Ishikawa (cell line): ENCODE results near the gene CNTNAP5.

ENCODE experiments used
- EGR1 ChIP-seq: IDR thresholded peaks from 2 replicates; pipeline ENCODE4 v1.6.1; 2012
- EP300 ChIP-seq: IDR thresholded peaks from 2 replicates; pipeline ENCODE4 v1.6.1; 2012; ENCODE audit warnings: borderline replicate concordance
- MAX ChIP-seq: IDR thresholded peaks from 2 replicates; pipeline ENCODE4 v1.6.1; 2012
- REST ChIP-seq: IDR thresholded peaks from 2 replicates; pipeline ENCODE4 v1.6.1; 2012; ENCODE audit warnings: low read depth, mild to moderate bottlenecking
- TAF1 ChIP-seq: IDR thresholded peaks from 2 replicates; pipeline ENCODE4 v1.6.1; 2012; ENCODE audit warnings: low read depth, mild to moderate bottlenecking

- TF ChIP-seq TAF1 (no peak), MAX (no peak), REST (no peak), EP300 (no peak), EGR1 (no peak)
These were observed 247.3 kb downstream of the CNTNAP5 start for GRCh38 chr2:124272261-124272841.
